GM18867 (cell line): ENCODE data around the gene SPPL2B.
A peak's percentile ranks its signal among the peaks of the same experiment; 100 is the strongest.
"Not testable (repeated sequence)": the region's sequence is repeated elsewhere in the genome, so short reads cannot be mapped to it uniquely, and the experiment has no call there.

ENCODE experiments used
- ATAC-seq: cut with Tn5 transposase; IDR thresholded peaks from one replicate; pipeline ENCODE4 v1.9.1; 2021; ENCODE audit warnings: mild to moderate bottlenecking, moderate library complexity; ENCODE audit not compliant: unreplicated experiment

The SPPL2B gene

GRCh38 chr19:2328401-2329148 is at the start of gene SPPL2B, which contains the start of gene LSM7:
TSS of gene SPPL2B (plus strand) at chr19:2328684. CDS start at chr19:2328710, 26 bp downstream.
TSS of gene LSM7 (minus strand) at chr19:2328586. CDS start at chr19:2328566, 20 bp downstream.
- ATAC-seq: peak; percentile 66

GRCh38 chr19:2280633-2281264 is 47.7 kb upstream of the SPPL2B start:
- no peak for ATAC-seq

GRCh38 chr19:2281265-2282061 is 47.0 kb upstream of the SPPL2B start:
- ATAC-seq: not testable (repeated sequence)

- ATAC-seq: no peak
These were observed 46.2 kb upstream of the SPPL2B start, which contains the start of gene PEAK3 for GRCh38 chr19:2282062-2282861. TSS of gene PEAK3 (minus strand) at chr19:2282175. CDS start at chr19:2280931, 1,244 bp downstream.

- no peak for ATAC-seq
These were observed 45.6 kb upstream of the SPPL2B start for GRCh38 chr19:2282862-2283237.

- no peak for ATAC-seq
These were observed 44.5 kb upstream of the SPPL2B start for GRCh38 chr19:2283835-2284507.

- ATAC-seq: no peak
These were observed 41.9 kb upstream of the SPPL2B start for GRCh38 chr19:2286402-2287140.

- no peak for ATAC-seq
These were observed 40.7 kb upstream of the SPPL2B start for GRCh38 chr19:2287585-2288337.

- ATAC-seq: no peak
These were observed 40.1 kb upstream of the SPPL2B start for GRCh38 chr19:2288338-2288817.

- ATAC-seq: no peak
These were observed 39.4 kb upstream of the SPPL2B start for GRCh38 chr19:2288818-2289713.

GRCh38 chr19:2289714-2290435 is 38.6 kb upstream of the SPPL2B start:
- no peak for ATAC-seq

GRCh38 chr19:2290441-2291184 is 37.9 kb upstream of the SPPL2B start:
- no peak for ATAC-seq

- no peak for ATAC-seq
These were observed 37.2 kb upstream of the SPPL2B start for GRCh38 chr19:2291185-2291751.

GRCh38 chr19:2294687-2295335 is 33.7 kb upstream of the SPPL2B start:
- ATAC-seq: no peak

- ATAC-seq: no peak
These were observed 32.3 kb upstream of the SPPL2B start for GRCh38 chr19:2296141-2296540.
